Central memory CD8-positive, alpha-beta T cell (primary cell): ENCODE measurements around the gene OLFM2.
"Not testable (repeated sequence)": the region's sequence is repeated elsewhere in the genome, so short reads cannot be mapped to it uniquely, and the experiment has no call there.

Experiments
- ATAC-seq: fragments of 150-1000 bp; cut with Tn5 transposase; replicated peaks from 2 replicates; pipeline ENCODE4 v1.10.0; 2022; ENCODE audit warnings: mild to moderate bottlenecking, moderate FRiP score, moderate number of reproducible peaks; ENCODE audit not compliant: poor library complexity, severe bottlenecking; ENCODE audit errors: extremely low read depth
- DNase-seq, 2 donors: peaks; one replicate each; pipeline ENCODE4 v3.0.0; 2021; ENCODE audit warnings: low spot score in 2 of 2
- H3K27ac Mint-ChIP-seq: one replicate; pipeline ENCODE4 v1.8.0; 2022; ENCODE audit warnings: low read depth, mild to moderate bottlenecking, moderate library complexity, mixed read lengths
- H3K27me3 Mint-ChIP-seq: one replicate; pipeline ENCODE4 v1.8.0; 2022; ENCODE audit warnings: mixed read lengths
- H3K36me3 Mint-ChIP-seq: one replicate; pipeline ENCODE4 v1.8.0; 2022; ENCODE audit warnings: mild to moderate bottlenecking, moderate library complexity, mixed read lengths; ENCODE audit not compliant: insufficient read depth
- H3K4me1 Mint-ChIP-seq: one replicate; pipeline ENCODE4 v1.8.0; 2022; ENCODE audit warnings: mixed read lengths
- H3K4me3 Mint-ChIP-seq: one replicate; pipeline ENCODE4 v1.8.0; 2022; ENCODE audit warnings: mild to moderate bottlenecking, moderate library complexity, mixed read lengths
- H3K9me3 Mint-ChIP-seq: one replicate; pipeline ENCODE4 v1.8.0; 2022; ENCODE audit warnings: mixed read lengths

OLFM2 gene

GRCh38 chr19:9823816-9824215, 112.5 kb downstream of the OLFM2 start:
- DNase-seq = no peak
- H3K9me3 Mint-ChIP-seq = no peaks in the 10 kb centered on the region
- peaks cover 20% of the 10 kb centered on the region for H3K36me3 Mint-ChIP-seq
- H3K27me3 Mint-ChIP-seq = no peaks in the 10 kb centered on the region
- no peak overlapping the region for H3K4me3 Mint-ChIP-seq
- peaks cover 30% of the 10 kb centered on the region for H3K4me1 Mint-ChIP-seq
- ATAC-seq = no peak
- H3K27ac Mint-ChIP-seq = no peak overlapping the region

- not testable (repeated sequence) for H3K9me3 Mint-ChIP-seq, H3K27me3 Mint-ChIP-seq, ATAC-seq, DNase-seq
- Mint-ChIP-seq H3K27ac (peak overlapping the region; percentile 65), H3K4me1 (peaks cover 28% of the 10 kb centered on the region), H3K36me3 (peaks cover 13% of the 10 kb centered on the region), H3K4me3 (peak overlapping the region; percentile 86)
These were observed 116.3 kb downstream of the OLFM2 start for GRCh38 chr19:9820034-9820433.

DNA sequence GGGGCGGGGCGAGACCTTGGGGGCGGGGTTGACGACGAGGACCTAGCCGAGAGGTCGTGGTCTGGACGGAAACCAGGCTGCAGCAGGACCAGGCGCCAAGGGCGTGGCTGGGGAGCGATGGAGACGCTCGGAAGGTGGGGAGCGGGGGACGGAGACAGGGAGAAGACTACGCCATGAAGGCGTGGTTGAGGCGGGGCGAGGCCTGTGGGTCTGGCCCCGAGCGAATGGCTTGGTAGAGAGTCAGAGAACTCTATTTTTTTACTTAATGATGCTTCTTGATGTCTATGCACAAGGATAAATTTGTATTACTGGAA, 116.8 kb downstream of the OLFM2 start:
- H3K27ac Mint-ChIP-seq = peak overlapping the region; percentile 65
- ATAC-seq (peak; percentile 10), DNase-seq (no peak)
- H3K27me3 Mint-ChIP-seq = no peaks in the 10 kb centered on the region
- H3K9me3 Mint-ChIP-seq = no peaks in the 10 kb centered on the region
- peak overlapping the region; percentile 86 for H3K4me3 Mint-ChIP-seq
- peaks cover 28% of the 10 kb centered on the region for H3K4me1 Mint-ChIP-seq
- H3K36me3 Mint-ChIP-seq = peaks cover 11% of the 10 kb centered on the region

- ATAC-seq = peak; percentile 92
- Mint-ChIP-seq H3K4me1 (peaks cover 28% of the 10 kb centered on the region), H3K4me3 (peak within 1 kb of the TSS; percentile 86), H3K27ac (peak within 1 kb of the TSS; percentile 77), H3K36me3 (peaks cover 11% of the 10 kb centered on the region), H3K9me3 (no peaks in the 10 kb centered on the region), H3K27me3 (no peaks in the 10 kb centered on the region)
- DNase-seq = peak; percentile 100
These were observed 117.3 kb downstream of the OLFM2 start, which contains the start of gene FBXL12 for GRCh38 chr19:9818734-9819595. TSS of gene FBXL12 (minus strand) at chr19:9819079. CDS start at chr19:9818813, 266 bp downstream.

DNA sequence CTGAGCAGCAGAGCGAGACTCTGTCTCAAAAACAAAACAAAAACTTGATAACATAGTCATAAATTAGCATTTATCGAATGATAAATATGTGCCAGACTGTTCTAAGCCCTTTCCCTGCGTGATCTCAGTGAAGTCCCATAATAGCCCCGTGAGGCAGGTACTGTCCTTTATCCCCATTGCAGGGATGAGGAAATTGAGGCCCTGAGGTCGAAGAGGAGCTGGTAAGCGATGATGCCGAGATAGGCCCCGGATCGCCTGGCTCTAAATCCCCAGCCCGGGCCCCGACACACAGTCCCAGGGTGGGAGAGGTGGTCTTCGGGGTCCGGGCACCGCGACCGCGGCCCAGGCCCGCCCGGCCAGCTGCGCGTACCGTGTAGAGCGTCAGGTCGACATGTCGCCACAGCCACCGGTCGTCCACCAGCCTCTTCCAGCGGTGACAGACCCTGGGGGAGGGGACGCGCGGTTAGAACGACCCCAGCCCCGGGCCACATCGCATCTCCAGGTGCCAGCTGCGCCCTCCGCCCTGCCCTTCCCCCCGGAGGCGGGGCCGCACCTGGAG, 118.1 kb downstream of the OLFM2 start:
- H3K36me3 Mint-ChIP-seq = peaks cover 16% of the 10 kb centered on the region
- no peak for DNase-seq
- H3K27me3 Mint-ChIP-seq = no peaks in the 10 kb centered on the region
- H3K27ac Mint-ChIP-seq = peak overlapping the region; percentile 77
- peaks cover 28% of the 10 kb centered on the region for H3K4me1 Mint-ChIP-seq
- H3K4me3 Mint-ChIP-seq = peak overlapping the region; percentile 86
- no peak for ATAC-seq
- no peaks in the 10 kb centered on the region for H3K9me3 Mint-ChIP-seq

DNA sequence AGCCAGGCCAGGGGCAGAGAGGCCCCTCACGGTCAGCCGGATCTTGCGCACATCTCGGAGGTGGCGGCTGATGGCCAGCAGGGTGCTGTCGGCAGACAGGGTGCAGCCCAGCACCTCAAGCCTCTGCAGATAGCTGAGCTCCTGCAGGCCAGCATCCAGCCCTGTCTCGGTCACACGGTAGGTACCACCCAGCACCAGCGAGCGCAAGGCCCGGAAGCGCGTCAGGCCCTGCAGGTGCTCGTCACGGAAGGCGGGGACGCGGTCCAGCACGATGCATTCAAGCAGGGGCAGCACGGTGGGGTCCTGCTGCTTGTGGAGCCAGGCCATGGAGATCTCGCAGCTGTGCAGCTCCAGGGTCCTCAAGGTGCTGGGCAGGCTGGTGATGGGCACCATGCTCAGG, 125.2 kb downstream of the OLFM2 start:
- peaks cover 13% of the 10 kb centered on the region for H3K4me1 Mint-ChIP-seq
- DNase-seq = no peak
- no peak for ATAC-seq
- H3K4me3 Mint-ChIP-seq = no peak overlapping the region
- peaks cover 13% of the 10 kb centered on the region for H3K36me3 Mint-ChIP-seq
- no peaks in the 10 kb centered on the region for H3K9me3 Mint-ChIP-seq
- no peak overlapping the region for H3K27ac Mint-ChIP-seq
- no peaks in the 10 kb centered on the region for H3K27me3 Mint-ChIP-seq

GRCh38 chr19:9808855-9809824, 127.2 kb downstream of the OLFM2 start:
- peak overlapping the region; percentile 12 for H3K4me3 Mint-ChIP-seq
- DNase-seq (peak in 1 of 2 donors; percentile 37), ATAC-seq (peak; percentile 95)
- peaks cover 13% of the 10 kb centered on the region for H3K4me1 Mint-ChIP-seq
- no peaks in the 10 kb centered on the region for H3K9me3 Mint-ChIP-seq
- peak overlapping the region; percentile 31 for H3K27ac Mint-ChIP-seq
- no peaks in the 10 kb centered on the region for H3K27me3 Mint-ChIP-seq
- H3K36me3 Mint-ChIP-seq = peaks cover 14% of the 10 kb centered on the region

- Mint-ChIP-seq H3K4me3 (no peak overlapping the region), H3K4me1 (peaks cover 13% of the 10 kb centered on the region), H3K9me3 (no peaks in the 10 kb centered on the region), H3K36me3 (peaks cover 5% of the 10 kb centered on the region), H3K27ac (peak overlapping the region; percentile 23), H3K27me3 (no peaks in the 10 kb centered on the region)
- ATAC-seq (no peak), DNase-seq (no peak)
These were observed 129.5 kb downstream of the OLFM2 start for GRCh38 chr19:9806803-9807202.
